ENCODE results near the gene MBLAC1. TPM values are rescaled to one million over a fixed set of nuclear protein-coding genes. Genes with fewer than 3 reads are reported as not detected.

Gene MBLAC1
- total and polyA plus RNA-seq, 4 donors, result 3.1 to 5.8 (median 5.0) TPM

- H3K27me3 ChIP-seq (ENCODE audit: control insufficient read depth, insufficient read depth, low read length), result peaks cover 16% of the 10 kb centered on the region
- H3K4me1 ChIP-seq (ENCODE audit: control insufficient read depth, insufficient read depth, low read length), result peaks cover 55% of the 10 kb centered on the region
- peaks cover 8% of the 10 kb centered on the region for H3K36me3 ChIP-seq (ENCODE audit: control insufficient read depth, insufficient read depth, low read length)
- H3K9me3 ChIP-seq (ENCODE audit: control insufficient read depth, insufficient read depth, low read length), result no peaks in the 10 kb centered on the region
- DNase-seq (ENCODE audit: low read depth in 4 of 6, low spot score in 6 of 6), result no peak
- H3K4me3 ChIP-seq (ENCODE audit: low read depth, low read length), result peak overlapping the region; percentile 54
- peak overlapping the region; percentile 50 for H3K27ac ChIP-seq (ENCODE audit: low read depth, low read length)
- WGBS (ENCODE audit: insufficient coverage), result 3% methylated on average over 10 of the region's 11 CpGs
These were observed 41.2 kb downstream of the MBLAC1 start for GRCh38 chr7:100167912-100168323.

GRCh38 chr7:100169147-100169850 is 42.5 kb downstream of the MBLAC1 start:
- 52% methylated on average over 3 of the region's 11 CpGs for WGBS (ENCODE audit: insufficient coverage)
- H3K9me3 ChIP-seq (ENCODE audit: control insufficient read depth, insufficient read depth, low read length), result no peaks in the 10 kb centered on the region
- peaks cover 21% of the 10 kb centered on the region for H3K36me3 ChIP-seq (ENCODE audit: control insufficient read depth, insufficient read depth, low read length)
- peaks cover 53% of the 10 kb centered on the region for H3K4me1 ChIP-seq (ENCODE audit: control insufficient read depth, insufficient read depth, low read length)
- H3K4me3 ChIP-seq (ENCODE audit: low read depth, low read length), result no peak overlapping the region
- DNase-seq (ENCODE audit: low read depth in 4 of 6, low spot score in 6 of 6), result peak in 1 of 6 donors; percentile 29
- peak overlapping the region; percentile 50 for H3K27ac ChIP-seq (ENCODE audit: low read depth, low read length)
- H3K27me3 ChIP-seq (ENCODE audit: control insufficient read depth, insufficient read depth, low read length), result peaks cover 16% of the 10 kb centered on the region

DNA sequence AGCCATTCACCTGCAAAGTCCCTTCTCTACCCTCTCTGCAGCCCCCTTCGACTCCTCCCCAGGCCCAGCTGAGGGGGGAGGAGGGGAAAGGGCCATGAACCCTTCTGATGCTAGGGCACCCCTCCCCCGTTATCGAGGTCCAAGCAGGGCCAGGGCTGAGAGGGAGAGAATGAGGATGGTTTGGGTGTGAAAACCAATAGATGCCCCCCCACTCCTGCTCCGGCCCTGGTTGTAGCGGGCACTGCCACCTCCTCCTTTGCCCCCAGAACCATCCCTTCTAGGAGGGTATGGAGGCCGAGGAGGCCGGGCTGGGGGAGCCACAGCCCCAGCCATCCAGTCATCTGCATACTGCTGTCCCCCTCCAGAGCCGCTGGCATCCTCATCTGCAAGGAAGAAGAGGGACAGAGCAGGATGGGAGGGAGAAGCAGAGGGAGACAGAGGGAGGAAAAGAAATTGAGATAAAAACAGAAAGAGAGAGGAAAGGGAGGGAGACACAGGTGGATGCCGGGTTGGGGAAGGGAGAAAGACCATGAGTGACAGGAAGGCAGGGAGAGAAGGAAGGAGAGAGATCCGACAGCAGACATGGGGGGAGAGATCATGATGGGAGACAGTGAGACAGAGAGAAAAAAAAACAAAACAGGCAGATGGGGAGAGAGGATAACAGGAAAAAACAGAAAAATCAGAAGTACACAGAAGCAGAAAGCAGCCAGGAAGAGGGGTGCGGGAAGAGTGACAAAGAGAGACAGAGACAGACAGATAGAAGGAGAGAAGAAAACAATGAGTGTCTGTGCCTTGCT is 43.5 kb downstream of the MBLAC1 start:
- Histone ChIP-seq H3K4me1 (ENCODE audit: control insufficient read depth, insufficient read depth, low read length) (peaks cover 53% of the 10 kb centered on the region), H3K4me3 (ENCODE audit: low read depth, low read length) (no peak overlapping the region), H3K27ac (ENCODE audit: low read depth, low read length) (no peak overlapping the region), H3K9me3 (ENCODE audit: control insufficient read depth, insufficient read depth, low read length) (no peaks in the 10 kb centered on the region), H3K36me3 (ENCODE audit: control insufficient read depth, insufficient read depth, low read length) (peaks cover 25% of the 10 kb centered on the region), H3K27me3 (ENCODE audit: control insufficient read depth, insufficient read depth, low read length) (peaks cover 16% of the 10 kb centered on the region)
- 66% methylated on average over 3 of the region's 11 CpGs for WGBS (ENCODE audit: insufficient coverage)
- DNase-seq (ENCODE audit: low read depth in 4 of 6, low spot score in 6 of 6), result no peak

DNA sequence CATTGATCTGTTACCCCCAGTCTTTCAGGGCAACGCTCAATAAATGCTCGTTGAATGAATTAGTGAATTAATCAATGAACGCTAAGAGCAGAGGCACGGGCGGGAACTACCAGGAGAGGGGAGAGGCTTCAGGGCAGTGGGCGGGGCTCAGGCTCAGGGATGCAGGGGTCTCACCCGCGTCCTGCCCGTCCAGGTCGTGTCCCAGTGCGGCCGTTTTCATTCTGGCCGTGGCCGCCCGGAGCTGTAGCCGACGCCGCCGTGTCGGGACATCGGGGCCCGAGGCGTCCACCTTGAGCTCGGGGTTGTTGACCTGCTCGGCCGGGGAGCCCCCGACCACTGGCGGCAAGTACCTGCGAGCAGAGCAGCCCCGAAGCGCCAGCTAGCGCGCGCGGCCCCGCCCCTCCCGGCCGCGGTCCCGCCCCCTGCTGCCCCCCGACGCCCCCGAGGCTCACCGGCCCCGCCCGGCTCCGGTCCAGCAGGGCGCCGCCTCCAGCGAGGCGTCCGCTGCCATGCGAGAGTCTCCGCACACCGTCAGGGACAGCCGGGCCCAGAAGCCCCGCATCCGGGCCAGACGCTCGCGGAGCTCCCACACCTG is 44.4 kb downstream of the MBLAC1 start:
- Histone ChIP-seq H3K9me3 (ENCODE audit: control insufficient read depth, insufficient read depth, low read length) (no peaks in the 10 kb centered on the region), H3K27me3 (ENCODE audit: control insufficient read depth, insufficient read depth, low read length) (peaks cover 14% of the 10 kb centered on the region), H3K4me3 (ENCODE audit: low read depth, low read length) (peak overlapping the region; percentile 33), H3K36me3 (ENCODE audit: control insufficient read depth, insufficient read depth, low read length) (peaks cover 28% of the 10 kb centered on the region), H3K27ac (ENCODE audit: low read depth, low read length) (no peak overlapping the region), H3K4me1 (ENCODE audit: control insufficient read depth, insufficient read depth, low read length) (peaks cover 60% of the 10 kb centered on the region)
- peak in 2 of 6 donors; percentile 35 to 36 for DNase-seq (ENCODE audit: low read depth in 4 of 6, low spot score in 6 of 6)
- WGBS (ENCODE audit: insufficient coverage), result 5% methylated on average over 61 of the region's 61 CpGs

DNA sequence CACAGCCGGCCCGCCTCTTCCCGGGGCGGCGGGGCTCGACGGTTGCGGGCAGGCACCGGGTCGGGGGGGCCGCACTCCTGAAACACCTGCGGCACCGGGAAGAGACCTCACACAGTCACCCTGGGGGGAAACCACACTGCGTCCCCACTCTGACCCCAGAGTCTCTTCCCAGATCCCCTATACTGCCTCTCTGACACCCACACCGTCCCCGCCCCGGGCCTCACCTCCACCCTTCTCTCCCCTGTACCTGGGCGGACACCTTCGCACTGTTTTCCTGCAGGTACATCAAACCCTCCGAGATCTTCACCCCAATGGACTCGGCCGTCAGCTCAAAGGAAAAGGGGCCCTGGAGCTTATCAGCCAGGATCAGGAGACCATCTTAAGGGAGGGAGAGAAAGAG is 45.1 kb downstream of the MBLAC1 start:
- H3K4me3 ChIP-seq (ENCODE audit: low read depth, low read length), result no peak overlapping the region
- H3K4me1 ChIP-seq (ENCODE audit: control insufficient read depth, insufficient read depth, low read length), result peaks cover 57% of the 10 kb centered on the region
- peaks cover 28% of the 10 kb centered on the region for H3K36me3 ChIP-seq (ENCODE audit: control insufficient read depth, insufficient read depth, low read length)
- H3K27ac ChIP-seq (ENCODE audit: low read depth, low read length), result no peak overlapping the region
- 28% methylated on average over 19 of the region's 22 CpGs for WGBS (ENCODE audit: insufficient coverage)
- H3K9me3 ChIP-seq (ENCODE audit: control insufficient read depth, insufficient read depth, low read length), result no peaks in the 10 kb centered on the region
- peaks cover 10% of the 10 kb centered on the region for H3K27me3 ChIP-seq (ENCODE audit: control insufficient read depth, insufficient read depth, low read length)
- no peak for DNase-seq (ENCODE audit: low read depth in 4 of 6, low spot score in 6 of 6)

DNA sequence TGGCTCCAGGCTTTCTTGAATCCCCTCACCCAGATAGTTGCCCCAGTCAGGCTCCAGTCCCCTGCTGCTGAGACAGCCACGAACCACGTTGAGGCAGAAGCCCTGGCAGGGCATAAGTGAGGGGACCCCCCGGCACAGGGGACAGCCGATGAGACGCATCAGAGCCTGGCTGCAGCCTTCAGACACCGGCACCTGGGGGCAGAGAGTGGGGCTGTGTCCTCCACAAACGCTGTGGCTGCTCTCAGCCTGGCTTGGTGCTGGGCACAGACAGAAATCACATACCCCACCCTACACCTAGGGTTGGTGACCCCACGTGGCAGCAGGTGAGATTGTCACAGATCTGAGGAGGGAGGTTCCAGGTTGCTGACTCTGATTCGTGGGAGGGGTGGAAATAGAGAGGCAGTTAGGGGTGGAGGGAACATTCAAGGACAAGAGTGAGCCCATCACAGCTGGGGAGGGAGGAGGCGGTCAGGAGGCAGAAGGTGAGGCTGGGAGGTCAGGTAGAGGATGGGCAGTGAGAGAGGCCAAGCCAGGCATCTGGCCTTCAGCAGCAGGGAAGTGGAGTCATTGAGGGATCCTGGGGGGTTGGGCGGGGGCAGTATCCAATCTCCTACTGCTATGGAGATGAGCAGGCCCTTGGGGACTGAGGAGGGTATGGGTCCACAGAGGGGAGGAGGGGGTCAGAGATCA is 47.2 kb downstream of the MBLAC1 start:
- Histone ChIP-seq H3K27ac (ENCODE audit: low read depth, low read length) (no peak overlapping the region), H3K4me1 (ENCODE audit: control insufficient read depth, insufficient read depth, low read length) (peaks cover 50% of the 10 kb centered on the region), H3K27me3 (ENCODE audit: control insufficient read depth, insufficient read depth, low read length) (peaks cover 2% of the 10 kb centered on the region), H3K36me3 (ENCODE audit: control insufficient read depth, insufficient read depth, low read length) (peaks cover 28% of the 10 kb centered on the region), H3K4me3 (ENCODE audit: low read depth, low read length) (no peak overlapping the region), H3K9me3 (ENCODE audit: control insufficient read depth, insufficient read depth, low read length) (no peaks in the 10 kb centered on the region)
- DNase-seq (ENCODE audit: low read depth in 4 of 6, low spot score in 6 of 6), result no peak
- WGBS (ENCODE audit: insufficient coverage), result 87% methylated on average over 8 of the region's 11 CpGs

- DNase-seq (ENCODE audit: low read depth in 4 of 6, low spot score in 6 of 6), result no peak
- Histone ChIP-seq H3K4me3 (ENCODE audit: low read depth, low read length) (no peak overlapping the region), H3K27ac (ENCODE audit: low read depth, low read length) (no peak overlapping the region), H3K36me3 (ENCODE audit: control insufficient read depth, insufficient read depth, low read length) (peaks cover 28% of the 10 kb centered on the region), H3K27me3 (ENCODE audit: control insufficient read depth, insufficient read depth, low read length) (peaks cover 2% of the 10 kb centered on the region), H3K4me1 (ENCODE audit: control insufficient read depth, insufficient read depth, low read length) (peaks cover 44% of the 10 kb centered on the region), H3K9me3 (ENCODE audit: control insufficient read depth, insufficient read depth, low read length) (no peaks in the 10 kb centered on the region)
- 88% methylated on average over 3 of the region's 5 CpGs for WGBS (ENCODE audit: insufficient coverage)
These were observed 47.8 kb downstream of the MBLAC1 start for GRCh38 chr7:100174582-100174981.

- no peak overlapping the region for H3K4me3 ChIP-seq (ENCODE audit: low read depth, low read length)
- no peak for DNase-seq (ENCODE audit: low read depth in 4 of 6, low spot score in 6 of 6)
- 74% methylated on average over 10 of the region's 14 CpGs for WGBS (ENCODE audit: insufficient coverage)
These were observed 48.6 kb downstream of the MBLAC1 start for GRCh38 chr7:100175296-100175935.

More at GRCh38 chr7:100175296-100175935, 48.6 kb downstream of the MBLAC1 start:
- peaks cover 23% of the 10 kb centered on the region for H3K36me3 ChIP-seq (ENCODE audit: control insufficient read depth, insufficient read depth, low read length)
- H3K4me1 ChIP-seq (ENCODE audit: control insufficient read depth, insufficient read depth, low read length), result peaks cover 36% of the 10 kb centered on the region
- H3K9me3 ChIP-seq (ENCODE audit: control insufficient read depth, insufficient read depth, low read length), result no peaks in the 10 kb centered on the region
- no peak overlapping the region for H3K27ac ChIP-seq (ENCODE audit: low read depth, low read length)
- H3K27me3 ChIP-seq (ENCODE audit: control insufficient read depth, insufficient read depth, low read length), result peaks cover 2% of the 10 kb centered on the region
